ENCODE data around the gene PPP2R3B.
"Not testable (repeated sequence)": the region's sequence is repeated elsewhere in the genome, so short reads cannot be mapped to it uniquely, and the experiment has no call there.

Gene PPP2R3B, protein sequence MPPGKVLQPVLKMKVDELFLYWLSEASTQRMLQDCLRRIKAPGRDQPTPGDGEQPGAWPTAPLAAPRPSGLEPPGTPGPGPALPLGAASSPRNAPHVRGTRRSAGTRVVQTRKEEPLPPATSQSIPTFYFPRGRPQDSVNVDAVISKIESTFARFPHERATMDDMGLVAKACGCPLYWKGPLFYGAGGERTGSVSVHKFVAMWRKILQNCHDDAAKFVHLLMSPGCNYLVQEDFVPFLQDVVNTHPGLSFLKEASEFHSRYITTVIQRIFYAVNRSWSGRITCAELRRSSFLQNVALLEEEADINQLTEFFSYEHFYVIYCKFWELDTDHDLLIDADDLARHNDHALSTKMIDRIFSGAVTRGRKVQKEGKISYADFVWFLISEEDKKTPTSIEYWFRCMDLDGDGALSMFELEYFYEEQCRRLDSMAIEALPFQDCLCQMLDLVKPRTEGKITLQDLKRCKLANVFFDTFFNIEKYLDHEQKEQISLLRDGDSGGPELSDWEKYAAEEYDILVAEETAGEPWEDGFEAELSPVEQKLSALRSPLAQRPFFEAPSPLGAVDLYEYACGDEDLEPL

DNA sequence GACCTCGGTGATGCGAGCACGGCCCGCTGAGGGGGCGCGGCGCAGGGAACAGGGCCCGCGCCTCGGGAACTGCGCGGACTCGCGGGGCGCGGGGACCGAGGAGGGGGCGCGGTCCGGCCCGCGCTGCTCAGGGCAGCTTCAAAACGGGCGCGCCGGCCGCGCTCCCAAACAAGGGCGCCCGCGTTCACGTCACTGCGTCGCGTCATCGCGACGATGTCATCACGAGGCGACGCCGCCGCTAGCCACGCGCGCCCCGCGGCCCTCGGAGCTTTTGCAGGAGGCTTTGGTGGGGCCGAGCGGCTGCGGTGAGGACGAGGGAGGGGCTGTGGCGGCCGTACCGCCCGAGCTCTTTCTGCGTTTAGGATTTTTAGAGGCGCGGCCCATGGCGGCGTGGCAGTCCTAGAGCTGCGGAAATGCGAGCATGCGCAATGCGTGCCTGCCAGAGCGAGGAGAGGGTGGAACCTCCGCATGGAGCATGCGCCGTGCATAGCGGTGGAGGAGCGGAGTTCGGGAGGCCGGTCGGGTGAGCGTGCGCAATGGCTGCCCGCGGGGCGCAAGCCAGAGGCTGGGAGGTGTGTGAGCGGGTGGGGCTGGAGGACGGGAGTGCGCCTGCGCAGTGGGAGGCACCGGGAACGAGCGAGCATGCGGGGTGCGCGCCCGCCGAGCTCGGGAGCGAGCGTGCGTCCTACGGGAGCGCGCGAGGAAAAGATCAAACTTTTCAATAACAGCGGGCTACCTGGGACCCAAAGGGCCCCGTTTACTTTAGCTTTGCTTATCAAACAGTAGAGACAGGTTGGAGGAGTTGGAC lies at the start of gene PPP2R3B:
Gene PPP2R3B (minus strand): TSS at position 140 of the 808 bp plus-strand sequence. CDS start 216 bp downstream, outside the sequence.
- no peak for DNase-seq

DNA sequence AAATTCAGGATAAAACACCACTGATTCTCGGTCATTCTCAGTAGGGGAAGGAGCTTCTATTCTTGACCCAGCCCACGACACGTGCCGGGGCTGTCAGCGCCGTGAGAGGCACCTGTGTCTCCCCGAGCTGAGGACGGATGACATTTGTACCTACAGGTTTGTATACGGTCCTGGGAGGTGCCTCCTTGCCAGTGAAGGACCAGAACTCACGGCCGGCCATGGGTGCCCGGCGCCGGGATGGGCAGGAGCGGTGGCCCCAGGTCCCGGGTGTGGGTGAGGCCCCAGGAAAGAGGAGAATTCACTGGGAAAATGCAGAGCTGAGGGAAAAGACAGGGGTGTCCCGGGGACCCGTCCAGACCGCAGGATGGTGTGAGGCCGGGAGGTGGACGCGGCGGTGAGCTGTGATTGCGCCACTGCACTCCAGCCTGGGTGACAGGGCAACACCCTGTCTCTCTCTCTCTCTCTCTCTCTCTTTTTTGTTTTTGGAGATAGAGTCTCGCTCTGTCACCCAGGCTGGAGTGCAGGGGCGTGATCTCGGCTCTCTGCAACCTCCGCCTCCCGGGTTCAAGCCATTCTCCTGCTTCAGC lies 48.9 kb upstream of the PPP2R3B start:
- DNase-seq = no peak

DNA sequence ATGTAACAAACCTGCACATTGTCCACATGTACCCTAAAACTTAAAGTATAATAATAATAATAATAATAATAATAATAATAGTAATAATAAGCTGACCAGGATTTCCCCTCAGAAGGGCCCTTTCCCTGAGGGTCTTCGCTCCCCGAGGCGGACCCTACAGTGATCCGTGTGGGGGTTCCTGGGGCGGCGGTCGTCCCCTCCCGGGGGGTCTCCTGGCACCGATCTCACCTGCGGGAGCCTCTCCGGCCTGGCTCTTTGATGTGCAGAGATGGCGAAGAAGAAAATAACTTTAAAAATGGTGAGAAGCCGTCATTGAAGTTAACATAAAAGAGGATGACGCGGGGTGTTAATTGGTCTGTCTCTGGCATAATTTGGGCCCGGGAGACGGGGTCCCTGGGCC lies 48.2 kb upstream of the PPP2R3B start:
- no peak for DNase-seq

DNA sequence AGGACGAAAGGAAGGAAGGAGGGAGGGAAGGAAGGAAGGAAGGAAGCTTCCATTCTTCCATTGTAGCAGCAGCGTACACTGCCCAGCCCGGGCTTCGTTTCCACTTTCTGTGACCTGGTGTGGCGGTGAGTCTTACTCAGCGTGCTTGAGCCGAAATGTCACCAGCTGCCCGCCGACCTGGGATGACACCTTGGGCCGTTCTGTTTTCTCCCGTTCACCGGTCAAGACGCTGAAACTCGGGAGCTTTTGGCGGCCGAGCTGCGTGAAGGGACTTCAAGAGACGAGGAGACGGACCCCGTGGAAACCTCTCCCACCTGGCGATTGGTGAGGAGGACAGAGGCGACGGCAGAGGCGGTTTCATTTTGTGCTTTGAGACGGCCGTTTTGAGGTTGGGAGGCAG lies 47.1 kb upstream of the PPP2R3B start:
- no peak for DNase-seq

DNA sequence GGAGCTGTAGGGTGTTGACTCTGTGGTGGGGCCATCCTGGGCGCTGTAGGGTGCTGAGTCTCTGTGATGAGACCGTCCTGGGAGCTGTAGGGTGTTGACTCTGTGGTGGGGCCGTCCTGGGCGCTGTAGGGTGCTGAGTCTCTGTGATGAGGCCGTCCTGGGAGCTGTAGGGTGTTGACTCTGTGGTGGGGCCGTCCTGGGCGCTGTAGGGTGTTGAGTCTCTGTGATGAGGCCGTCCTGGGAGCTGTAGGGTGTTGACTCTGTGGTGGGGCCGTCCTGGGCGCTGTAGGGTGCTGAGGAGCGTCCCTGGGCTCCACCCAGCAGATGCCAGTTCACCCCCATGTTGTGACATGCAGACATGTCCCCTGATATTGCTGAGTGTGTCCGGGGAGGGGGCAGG lies 46.0 kb upstream of the PPP2R3B start:
- DNase-seq = not testable (repeated sequence)

DNA sequence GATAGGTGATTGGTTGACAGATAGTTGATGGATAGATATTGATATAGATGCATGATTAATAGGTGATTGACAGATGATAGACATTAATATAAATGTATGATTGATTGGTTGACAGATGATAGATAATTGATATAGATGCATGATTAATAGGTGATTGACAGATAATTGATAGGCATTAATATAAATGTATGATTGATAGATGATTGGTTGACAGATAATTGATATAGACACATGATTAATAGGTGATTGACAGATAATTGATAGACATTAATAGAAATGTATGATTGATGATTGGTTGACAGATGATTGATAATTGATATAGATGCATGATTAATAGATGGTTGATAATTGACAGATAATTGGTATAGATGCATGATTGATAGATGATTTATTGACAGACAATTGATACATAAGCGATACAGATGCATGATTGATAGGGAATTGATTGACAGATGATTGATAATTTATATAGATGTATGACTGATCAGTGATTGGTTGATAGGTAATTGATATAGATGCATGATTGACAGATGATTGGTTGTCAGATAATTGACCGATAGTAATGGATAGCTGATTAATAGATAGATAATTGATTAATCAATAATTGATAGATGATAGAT lies 44.9 kb upstream of the PPP2R3B start:
- no peak for DNase-seq

DNA sequence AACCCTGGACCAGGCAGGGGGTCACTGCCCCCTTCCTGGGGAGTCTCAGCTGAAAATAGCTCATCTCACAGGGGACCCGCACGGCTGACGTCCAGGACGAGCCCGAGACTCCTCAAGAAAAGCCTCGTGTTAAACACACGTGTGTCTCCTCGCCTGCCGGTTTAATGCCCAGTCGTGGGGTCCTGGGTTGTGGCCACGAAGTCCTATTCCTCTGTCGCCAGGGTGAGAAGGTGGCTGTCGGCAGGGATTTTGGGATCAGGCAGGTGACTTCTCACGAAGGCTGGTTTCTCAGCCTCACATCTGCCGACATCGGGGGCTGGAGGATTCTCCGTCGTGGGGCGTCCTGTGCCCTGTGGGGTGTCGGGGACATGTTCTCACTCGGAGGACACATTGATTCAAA lies 44.3 kb upstream of the PPP2R3B start:
- DNase-seq = no peak

DNA sequence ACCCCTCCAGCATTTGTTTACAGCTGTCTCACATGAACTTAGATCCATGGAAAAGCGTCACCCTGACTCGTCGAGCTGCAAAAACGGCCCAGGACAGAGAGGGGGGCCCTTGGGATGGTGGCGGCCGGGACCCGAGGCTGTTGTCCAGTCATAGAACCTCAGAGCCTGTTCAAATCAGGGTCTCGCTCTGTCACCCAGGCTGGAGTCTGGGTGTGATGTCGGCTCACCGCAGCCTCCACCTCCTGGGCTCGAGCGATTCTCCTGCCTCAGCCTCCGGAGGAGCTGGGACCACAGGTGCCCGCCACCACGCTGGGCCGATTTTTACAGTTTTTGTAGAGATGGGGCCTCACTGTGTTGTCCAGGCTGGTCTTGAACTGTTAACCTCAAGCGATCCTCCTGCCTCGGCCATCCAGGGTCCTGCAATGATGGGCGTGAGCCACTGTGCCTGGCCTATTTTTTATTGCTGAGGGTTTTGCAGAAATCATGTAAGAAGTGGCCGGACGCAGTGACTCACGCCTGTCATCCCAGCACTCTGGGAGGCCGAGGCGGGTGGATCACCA lies 42.6 kb upstream of the PPP2R3B start:
- no peak for DNase-seq

DNA sequence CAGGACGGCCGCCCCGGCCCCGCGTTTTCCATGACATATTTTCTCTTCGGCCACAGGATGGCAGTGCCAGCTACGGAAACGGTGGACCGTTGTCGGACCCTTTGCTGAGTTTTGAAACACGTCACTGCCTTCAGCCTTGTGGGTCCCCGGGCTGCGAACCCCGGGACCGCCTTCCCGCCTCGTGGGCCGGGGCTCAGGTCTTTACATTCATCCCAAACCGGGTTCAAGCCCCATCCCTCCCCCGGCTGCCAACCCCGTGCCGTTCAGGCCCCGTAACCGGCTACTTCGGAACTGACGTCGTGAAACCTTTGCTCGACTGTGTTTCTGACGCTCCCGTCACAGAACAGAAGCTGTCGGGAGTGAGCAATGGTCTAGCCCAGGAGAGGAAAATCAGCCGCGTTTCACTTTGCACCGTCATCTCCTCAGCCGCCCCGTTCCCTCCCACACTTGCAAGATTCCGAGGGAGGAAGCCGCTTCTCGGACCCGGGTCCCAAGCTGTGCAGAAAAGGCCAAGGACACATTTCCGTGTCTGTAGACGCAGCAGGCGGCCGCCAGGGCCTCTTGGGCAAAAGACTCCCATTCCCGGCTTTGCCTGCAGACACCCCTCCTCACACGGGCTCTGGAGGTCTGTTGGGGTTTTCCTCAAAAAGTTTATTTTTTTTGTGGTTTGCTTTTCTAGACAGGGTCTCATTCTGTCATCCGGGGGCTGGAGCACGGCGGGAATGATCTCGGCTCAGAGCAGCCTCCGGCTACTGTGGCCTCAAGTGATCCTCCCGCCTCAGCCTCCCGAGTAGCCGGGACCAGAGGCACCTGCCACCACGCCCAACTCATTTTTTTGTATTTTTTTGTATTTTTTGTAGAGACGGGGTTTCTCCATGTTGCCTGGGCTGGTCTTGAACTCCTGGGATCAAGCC lies 41.4 kb upstream of the PPP2R3B start:
- no peak for DNase-seq

DNA sequence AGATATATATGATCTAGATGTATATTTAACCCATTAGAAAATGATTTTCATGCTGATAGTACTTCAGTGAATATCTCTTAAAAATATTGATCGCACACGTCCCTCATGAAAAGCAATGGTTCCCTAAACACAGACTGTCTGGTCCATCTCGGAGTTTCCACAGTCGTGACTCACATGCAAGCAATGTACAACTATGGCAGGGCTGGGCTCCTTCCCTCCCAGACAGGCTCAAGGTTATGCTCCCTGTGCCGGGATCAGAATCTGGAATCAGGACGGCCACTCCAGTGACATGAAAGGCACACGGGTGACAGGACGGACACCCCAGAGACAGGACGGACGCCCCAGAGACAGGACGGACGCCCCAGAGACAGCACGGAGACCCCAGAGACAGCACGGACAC lies 40.2 kb upstream of the PPP2R3B start:
- DNase-seq = no peak

DNA sequence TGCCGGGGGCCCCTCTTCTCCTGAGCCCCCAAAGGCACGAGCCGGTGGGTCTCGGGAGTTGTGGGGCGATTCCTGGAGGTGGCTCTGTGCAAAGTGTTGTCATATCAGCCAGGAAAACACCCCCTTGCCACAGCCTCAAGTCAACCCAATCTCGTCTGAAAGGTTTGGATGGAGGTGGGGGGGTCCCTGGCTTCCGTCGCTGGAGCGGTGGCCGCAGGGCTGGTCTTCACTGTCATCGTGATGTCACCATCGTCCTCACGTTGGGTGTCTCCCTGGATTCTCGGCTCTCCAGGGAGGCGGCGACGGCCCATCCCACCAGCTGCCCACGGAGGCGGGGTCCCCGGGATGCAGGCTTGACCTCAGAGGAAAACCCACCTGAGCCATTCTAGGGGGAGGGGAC lies 38.3 kb upstream of the PPP2R3B start:
- no peak for DNase-seq

DNA sequence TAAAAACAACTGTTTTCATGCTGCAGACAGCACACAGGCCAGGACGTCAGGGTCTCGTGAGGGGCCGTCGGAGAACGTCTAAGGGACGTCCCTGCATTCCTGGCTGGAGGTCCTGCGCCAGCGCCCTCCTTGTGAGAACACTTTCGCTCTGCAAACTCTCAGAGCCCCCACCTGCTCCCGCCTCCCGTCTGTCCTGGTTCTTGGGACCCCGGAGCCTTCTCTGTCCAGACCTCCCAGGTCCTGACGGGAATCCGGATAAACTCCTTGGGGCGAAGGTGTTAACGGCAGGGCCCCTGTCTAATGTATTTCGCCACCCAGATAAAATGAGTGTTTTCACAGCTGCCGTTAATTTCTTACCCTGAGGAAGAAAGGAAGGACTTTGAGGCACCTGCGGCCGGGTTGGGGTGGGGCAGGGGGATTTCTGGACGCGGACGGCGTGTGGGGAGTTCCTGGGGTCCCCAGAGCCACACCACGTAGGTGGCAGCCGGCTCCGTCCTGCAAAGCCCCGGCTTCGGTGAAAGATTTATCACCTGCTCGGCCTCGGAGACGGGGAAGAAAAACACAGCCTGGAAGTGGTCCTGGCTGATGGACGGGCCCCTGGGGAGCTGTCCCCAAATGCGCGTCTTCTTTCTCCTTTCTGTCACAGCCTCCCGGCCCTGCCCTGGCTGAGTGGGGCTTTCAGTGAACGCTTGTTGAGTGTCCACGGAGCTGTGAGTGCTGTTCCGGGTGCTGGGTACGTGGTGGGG lies 35.1 kb upstream of the PPP2R3B start:
- DNase-seq = no peak

DNA sequence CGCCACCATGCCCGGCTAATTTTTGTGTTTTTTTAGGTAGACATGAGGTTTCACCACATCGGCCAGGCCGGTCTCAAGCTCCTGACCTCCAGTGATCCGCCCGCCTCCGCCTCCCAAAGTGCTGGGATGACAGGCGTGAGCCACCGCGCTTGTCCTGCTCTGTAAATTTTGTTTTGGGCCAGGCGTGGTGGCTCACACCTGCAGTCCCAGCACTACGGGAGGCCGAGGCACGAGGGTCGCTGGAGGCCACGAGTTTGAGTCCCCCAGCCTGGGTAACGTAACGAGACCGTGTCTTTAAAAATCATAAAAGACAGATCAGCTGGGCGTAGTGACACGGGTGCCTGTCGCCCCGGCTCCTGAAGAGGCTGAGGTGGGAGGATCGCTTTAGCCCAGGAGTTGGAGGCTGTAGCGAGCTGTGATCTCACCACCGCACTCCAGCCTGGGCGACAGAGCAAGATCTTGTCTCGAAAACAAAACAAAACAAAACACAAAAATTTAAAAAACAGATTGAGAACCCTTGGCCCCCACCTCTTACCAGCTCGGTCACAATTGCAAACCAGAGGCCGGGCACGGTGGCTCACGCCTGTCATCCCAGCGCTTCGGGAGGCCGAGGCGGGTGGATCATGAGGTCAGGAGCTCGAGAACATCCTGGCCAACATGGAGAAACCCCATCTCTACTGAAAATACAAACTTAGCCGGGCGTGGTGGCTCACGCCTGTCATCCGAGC lies 34.0 kb upstream of the PPP2R3B start:
- no peak for DNase-seq

DNA sequence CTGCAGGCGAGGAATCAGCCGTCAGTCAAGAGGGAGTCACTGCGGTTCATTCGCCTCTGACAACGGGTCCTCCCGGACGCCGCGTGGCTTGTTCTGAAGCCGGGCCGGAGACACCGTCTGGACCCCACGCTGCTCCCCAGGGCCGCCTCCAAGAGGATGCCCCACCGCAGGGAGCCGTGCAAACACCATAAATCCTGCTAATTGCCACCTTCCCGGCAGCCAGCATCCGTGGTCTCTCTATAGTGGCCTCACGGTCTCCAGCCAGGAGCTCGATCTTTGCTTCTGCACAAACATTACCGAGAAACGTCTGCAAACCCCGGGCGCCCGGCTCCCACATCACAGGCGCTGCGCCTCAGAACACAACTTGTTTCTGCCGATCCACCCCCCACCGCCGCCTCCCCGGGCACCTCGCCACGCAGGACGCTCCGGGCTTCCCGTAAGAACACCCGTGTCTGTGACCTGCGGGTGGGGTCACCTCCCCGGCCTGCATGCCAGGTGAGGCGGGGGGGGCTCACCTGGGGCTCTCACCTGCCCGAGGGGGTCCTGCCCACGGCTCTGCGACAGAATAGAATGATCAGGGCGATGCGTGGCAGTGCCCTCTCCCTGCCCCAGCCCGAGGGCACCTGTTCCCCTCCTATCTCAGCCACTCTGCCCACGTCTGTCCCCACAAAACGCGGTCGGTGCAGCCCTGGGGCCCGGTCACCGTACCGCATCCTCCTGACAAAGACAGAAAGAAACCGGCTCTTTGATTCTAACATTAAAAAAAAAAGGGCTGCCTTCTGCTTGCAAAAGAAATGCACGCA lies 32.4 kb upstream of the PPP2R3B start:
- DNase-seq = no peak

DNA sequence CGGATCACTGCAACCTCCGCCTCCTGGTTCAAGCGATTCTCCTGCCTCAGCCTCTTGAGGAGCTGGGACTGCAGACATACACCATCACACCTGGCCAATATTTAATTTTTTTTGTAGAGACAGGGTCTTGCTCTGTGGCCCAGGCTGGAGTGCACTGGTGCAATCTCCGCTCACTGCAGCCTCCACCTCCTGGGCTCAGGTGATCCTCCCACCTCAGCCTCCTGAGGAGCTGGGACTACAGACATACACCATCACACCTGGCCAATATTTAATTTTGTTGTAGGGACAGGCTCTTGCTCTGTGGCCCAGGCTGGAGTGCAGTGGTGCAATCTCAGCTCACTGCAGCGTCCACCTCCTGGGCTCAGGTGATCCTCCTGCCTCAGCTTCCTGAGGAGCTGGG lies 28.8 kb upstream of the PPP2R3B start:
- DNase-seq = not testable (repeated sequence)

DNA sequence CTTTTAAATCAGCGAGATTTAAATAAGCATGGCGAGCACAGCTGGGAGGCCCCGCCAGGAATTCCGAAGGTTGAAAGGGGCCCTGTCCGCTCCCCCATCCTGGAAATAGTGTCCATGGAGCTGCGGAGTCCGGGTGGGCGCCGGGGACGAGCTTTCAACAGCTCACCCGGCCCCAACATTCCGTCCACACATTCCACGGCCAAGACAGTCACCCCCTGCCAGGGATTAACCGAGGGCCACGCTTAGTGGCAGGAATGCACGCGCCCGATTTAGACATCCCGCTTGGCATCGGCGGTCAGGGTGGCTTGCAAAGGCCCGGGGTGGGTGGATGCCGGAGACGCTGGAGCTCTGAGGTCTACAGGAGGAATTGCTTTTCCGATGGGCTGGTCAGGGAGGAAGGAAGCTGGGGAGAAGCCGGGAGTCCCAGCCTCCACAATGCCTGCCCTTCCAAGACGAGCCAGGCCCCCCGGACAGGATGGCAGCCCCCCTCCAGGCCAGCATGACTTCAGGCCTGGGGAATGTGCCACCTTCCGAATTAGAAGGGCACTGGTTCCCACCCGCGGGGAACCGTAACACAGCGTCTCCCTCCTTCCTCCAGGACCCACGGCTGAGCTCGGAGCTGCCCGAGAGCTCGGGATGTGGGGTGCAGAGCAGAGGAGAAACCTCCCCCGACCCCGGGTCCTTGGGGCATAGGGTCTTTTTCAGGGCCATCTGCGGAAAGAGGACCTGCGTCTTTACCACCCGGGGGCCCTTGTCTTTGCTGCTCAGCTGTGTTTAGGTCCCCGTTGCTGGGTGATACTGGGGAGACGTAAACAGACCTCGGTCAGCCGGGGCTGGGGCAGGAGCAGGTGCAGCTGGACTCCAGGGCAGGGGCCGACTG lies 26.9 kb upstream of the PPP2R3B start:
- DNase-seq = no peak

DNA sequence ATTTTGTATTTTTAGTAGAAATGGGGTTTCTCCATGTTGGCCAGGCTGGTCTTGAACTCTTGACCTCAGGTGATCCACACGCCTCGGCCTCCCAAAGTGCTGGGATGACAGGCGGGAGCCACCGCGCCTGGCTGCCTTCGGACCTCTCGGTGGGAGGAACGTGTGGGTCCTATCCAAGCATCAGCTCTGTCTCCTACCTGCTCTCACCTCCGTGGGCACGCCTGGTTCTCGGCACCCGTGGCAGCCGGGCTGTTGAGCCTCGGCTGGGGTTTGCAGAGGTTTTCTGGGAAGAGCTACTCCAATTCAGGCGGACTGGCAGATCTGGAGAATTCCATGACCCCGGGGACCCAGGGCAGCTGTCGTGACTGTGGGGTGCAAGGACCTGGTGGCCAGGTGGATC lies 23.6 kb upstream of the PPP2R3B start:
- no peak for DNase-seq

DNA sequence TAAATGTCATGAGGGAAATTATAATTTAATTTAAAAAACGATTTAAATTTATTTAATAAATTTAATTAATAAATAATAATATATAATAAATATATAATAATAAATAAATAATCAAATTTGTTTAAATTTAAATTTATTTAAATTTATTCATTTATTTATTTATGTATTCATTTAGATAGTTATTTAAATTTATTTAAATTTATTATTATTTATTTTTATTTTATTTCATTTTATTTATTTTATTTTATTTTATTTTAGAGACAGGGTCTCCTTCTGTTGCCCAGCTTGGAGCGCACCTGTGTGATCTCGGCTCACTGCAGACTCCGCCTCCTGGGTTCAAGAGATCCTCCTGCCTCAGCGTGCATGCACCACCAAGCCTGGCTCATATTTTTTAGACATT lies 18.4 kb upstream of the PPP2R3B start:
- no peak for DNase-seq
